GM08714 (cell line): Measurements from ENCODE around the gene PPP3CA.

Source experiments
- H3K4me3 ChIP-seq: fragments of 200-500 bp; sonication (Bioruptor generic); 2 replicates; pipeline ENCODE4 v1.5.1; 2014; ENCODE audit warnings: mild to moderate bottlenecking, low read length, inconsistent platforms
- ZNF274 ChIP-seq: IDR thresholded peaks from 2 replicates; pipeline ENCODE4 v1.6.1; 2012; ENCODE audit warnings: mild to moderate bottlenecking, low read depth, low read length

PPP3CA gene

GRCh38 chr4:101285985-101286384, 61.3 kb downstream of the PPP3CA start:
- H3K4me3 ChIP-seq, result no peak overlapping the region
- TF ChIP-seq ZNF274, result no peak

- no peak for TF ChIP-seq ZNF274
- no peak overlapping the region for H3K4me3 ChIP-seq
Observed at GRCh38 chr4:101284546-101284945, 62.8 kb downstream of the PPP3CA start.

GRCh38 chr4:101283434-101283833, 63.9 kb downstream of the PPP3CA start:
- TF ChIP-seq ZNF274, result no peak
- H3K4me3 ChIP-seq, result no peak overlapping the region

- H3K4me3 ChIP-seq, result no peak overlapping the region
- no peak for TF ChIP-seq ZNF274
Observed at GRCh38 chr4:101282076-101282844, 65.1 kb downstream of the PPP3CA start.

- TF ChIP-seq ZNF274, result no peak
- no peak overlapping the region for H3K4me3 ChIP-seq
Observed at GRCh38 chr4:101280866-101281600, 66.3 kb downstream of the PPP3CA start.

GRCh38 chr4:101279377-101279871, 67.9 kb downstream of the PPP3CA start:
- no peak for TF ChIP-seq ZNF274
- H3K4me3 ChIP-seq, result no peak overlapping the region; the same call in 1 of the 2 replicates

- H3K4me3 ChIP-seq, result no peak overlapping the region
- no peak for TF ChIP-seq ZNF274
Observed at GRCh38 chr4:101277671-101278070, 69.7 kb downstream of the PPP3CA start.

- no peak overlapping the region for H3K4me3 ChIP-seq
- no peak for TF ChIP-seq ZNF274
Observed at GRCh38 chr4:101276661-101277060, 70.7 kb downstream of the PPP3CA start.

- no peak for TF ChIP-seq ZNF274
- H3K4me3 ChIP-seq, result no peak overlapping the region
Observed at GRCh38 chr4:101274888-101275752, 72.2 kb downstream of the PPP3CA start.

GRCh38 chr4:101271516-101271915, 75.8 kb downstream of the PPP3CA start:
- no peak overlapping the region for H3K4me3 ChIP-seq
- no peak for TF ChIP-seq ZNF274

GRCh38 chr4:101269682-101270081, 77.6 kb downstream of the PPP3CA start:
- no peak overlapping the region for H3K4me3 ChIP-seq
- no peak for TF ChIP-seq ZNF274

- no peak for TF ChIP-seq ZNF274
Observed at GRCh38 chr4:101265816-101266172, 81.5 kb downstream of the PPP3CA start.

GRCh38 chr4:101264993-101265815, 82.1 kb downstream of the PPP3CA start:
- no peak for TF ChIP-seq ZNF274
- H3K4me3 ChIP-seq, result no peak overlapping the region

More at GRCh38 chr4:101265816-101266172, 81.5 kb downstream of the PPP3CA start:
- no peak overlapping the region for H3K4me3 ChIP-seq
